Fibroblast of skin of abdomen (primary cell): ENCODE results near the gene MBOAT1.

ENCODE experiments used
- DNase-seq: peaks from one replicate; pipeline ENCODE4 v3.0.0-alpha.2; 2013

MBOAT1 gene

DNA sequence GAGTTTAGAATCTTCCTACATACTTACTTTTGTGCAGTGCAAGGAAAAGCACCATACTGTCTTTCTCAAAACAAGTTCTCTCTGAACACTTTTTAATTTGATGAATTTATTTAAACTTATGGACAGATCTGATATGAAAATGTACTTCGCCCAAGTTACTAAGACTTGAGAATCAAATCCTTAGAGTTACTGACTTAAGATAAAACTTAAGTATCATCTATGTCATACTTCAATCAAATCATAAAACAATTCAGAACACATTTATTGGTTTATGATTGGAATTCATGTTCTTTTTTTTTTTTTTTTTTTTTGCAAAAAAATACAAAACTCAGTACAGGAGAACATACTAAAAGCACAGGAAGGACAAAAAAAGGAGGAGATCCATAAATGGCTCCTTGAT is 77.7 kb downstream of the MBOAT1 start:
- no peak for DNase-seq

DNA sequence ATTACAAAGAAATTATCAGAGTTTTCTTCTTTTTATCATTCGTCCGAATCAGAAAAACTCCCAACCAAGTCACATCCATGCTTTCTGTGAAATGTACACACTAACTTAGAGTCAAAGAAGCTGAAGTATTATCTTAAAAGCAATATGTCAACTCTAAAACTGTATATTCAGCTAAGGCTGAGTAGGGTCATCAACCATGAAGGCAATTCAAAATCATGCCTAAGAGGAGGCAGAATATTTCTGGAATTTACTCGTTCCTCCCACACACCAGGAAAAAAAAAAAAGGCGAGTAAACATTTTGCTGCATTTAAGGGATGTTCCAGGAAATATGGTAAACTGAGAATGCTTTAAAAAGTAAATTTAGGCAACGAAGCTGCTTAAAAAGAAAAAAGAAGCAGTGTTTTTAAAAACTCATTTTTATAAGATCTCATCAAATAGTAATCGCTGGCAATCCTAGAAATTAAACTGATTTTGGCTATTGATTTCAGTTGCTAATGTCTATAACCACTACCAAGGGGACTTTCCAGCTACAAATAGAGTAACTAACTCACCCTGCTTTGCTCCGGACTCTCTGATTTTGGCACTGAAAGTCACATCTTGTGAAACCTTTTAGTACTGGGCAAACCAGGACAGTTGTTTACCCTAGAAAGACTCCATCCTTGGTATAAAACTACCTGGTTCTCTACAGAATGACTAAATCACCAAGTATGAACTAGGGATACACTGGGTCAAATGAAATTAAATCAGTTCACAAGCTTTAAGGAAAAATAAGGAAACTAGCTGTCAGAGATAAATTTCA is 82.8 kb downstream of the MBOAT1 start:
- no peak for DNase-seq

DNA sequence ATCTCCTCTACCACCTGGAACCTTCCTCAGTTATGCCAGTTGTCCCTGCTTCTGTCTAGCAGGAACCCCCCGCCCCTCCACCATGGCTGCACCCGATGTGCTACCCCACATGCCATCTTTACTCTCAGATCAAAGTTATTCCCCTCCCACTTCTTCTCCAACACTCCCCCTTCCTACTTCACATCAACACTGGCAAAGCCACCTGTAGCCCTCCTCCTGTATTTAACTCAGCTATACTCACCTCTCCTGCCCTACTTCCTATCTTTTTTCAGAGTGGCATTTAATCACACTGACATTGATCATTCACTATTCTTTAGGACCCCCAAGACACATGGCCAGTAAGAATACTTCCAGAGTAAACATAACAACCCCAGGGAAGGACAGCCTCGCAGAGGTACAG is 84.3 kb downstream of the MBOAT1 start:
- DNase-seq = no peak

DNA sequence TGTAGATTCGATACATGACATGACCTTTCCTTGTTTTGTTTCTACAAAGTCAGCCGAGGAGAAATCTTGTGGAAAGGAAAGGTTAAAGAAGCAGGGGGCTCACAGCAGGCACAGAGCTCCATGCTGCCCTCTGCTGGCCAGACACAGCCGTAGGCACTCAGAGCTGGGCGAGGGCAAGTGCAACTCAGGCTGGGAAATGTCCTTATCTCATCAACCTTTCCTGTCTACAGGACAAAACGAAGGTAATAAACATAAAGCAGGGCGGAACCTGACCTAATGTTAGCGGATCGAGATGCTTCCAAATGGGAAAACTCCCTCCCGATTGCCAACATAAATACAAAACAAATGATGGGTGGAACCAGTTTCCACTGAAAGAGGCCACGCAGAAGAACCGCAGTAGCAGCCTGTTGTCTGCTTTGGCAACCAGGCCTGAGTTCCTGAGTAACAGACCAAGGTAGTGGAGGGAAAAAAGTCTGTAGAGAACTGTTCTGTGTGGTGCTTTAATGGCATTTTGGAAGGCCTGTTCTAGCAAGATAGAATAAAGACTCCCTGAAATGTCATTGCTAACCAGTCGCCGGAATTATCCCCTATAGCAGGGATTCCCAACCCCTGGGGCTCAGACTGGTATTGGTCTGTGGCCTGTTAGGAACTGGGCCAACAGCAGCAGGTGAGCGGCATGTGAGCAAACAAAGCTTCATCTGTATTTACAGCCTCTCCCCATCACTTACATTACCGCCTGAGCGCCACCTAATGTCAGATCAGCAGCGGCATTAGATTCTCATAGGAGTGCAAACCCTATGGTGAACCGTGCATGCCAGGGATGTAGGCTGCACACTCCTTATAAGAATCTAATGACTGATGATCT is 85.2 kb downstream of the MBOAT1 start:
- DNase-seq = peak; percentile 48

DNA sequence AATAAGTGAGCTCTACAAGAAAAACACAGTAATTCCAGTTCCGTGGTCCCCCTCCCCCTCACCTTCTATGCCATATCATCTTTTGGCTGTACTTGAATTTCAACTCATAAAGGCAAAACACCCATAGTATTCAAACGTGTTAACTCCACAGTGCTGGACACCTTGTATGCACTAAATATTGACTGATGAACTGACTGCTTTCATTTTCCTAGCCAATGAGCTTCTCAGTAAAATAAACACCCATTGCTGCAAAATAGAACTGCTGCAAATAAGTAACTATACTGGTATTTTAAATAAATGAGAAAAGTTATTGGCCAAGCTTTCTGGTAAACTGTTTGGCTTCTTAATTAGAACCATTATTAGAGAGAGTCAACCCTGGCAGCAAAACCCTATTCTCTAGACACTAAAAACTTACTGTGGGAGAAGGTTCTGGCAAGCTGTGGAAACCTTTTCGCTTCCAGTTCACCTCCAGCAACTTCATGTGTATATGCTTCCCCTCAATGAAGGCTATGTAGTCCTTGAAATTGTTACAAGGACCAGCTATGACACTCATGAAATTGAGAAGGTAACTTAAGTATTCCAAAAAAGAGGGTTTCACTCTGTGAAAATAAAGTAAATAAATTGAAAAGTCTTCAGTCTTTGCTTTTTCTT is 86.0 kb downstream of the MBOAT1 start:
- DNase-seq = no peak

DNA sequence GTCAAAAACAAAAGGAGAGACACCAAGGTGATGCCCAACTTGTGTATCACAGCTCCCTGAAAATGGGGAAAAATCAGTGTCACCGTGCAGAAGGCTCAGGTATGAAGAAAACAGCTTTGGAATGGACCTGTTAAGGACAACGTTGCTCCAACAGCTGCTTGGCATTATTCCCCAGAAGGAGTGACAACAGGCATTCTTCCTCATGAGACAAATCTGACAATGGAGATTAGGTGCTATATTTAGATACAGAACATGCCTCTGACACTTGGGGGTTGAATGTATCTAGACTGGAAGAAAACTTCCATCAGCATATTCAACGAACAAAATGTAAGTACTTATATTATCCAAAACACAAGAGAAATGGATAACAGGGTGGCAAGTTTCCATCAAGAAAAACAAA is 87.7 kb downstream of the MBOAT1 start:
- no peak for DNase-seq

DNA sequence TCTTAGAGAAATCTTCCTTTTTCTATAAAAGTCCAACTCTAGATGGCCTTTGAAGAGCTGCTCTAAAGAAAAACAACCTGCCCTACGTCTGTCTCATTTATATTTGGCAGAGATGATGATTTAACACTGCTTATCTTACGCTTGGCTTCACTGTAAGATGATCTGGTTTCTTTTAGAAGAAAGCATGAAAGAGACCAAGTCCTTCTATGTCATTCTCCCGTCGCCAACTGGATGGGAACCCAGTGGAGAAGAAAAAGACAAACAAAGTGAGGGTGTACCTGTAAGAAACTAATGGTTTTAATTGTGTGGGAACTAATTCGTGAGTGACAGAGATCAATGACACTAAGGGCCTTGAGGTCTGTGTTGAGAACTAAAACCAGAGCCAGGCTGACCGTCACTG is 92.8 kb downstream of the MBOAT1 start:
- no peak for DNase-seq

DNA sequence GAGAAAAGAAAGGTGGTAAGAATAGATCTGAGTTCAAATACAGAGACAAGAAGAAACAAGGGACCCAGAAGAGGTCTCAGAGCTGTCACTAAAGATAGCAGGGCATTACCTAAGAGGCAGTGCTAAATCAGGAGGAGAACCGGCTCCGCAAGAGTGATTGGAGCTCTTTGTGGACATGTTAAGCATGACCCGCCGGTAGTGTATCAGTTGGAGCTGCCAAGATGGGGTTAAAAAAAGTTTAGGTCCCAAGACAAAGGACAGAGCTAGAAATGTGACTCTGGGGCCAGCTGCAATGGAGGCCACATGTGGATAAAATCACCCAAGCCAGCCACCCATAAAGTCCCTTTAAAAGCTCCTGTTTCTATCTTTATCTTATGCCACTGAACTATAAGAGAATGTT is 93.4 kb downstream of the MBOAT1 start:
- DNase-seq = no peak

DNA sequence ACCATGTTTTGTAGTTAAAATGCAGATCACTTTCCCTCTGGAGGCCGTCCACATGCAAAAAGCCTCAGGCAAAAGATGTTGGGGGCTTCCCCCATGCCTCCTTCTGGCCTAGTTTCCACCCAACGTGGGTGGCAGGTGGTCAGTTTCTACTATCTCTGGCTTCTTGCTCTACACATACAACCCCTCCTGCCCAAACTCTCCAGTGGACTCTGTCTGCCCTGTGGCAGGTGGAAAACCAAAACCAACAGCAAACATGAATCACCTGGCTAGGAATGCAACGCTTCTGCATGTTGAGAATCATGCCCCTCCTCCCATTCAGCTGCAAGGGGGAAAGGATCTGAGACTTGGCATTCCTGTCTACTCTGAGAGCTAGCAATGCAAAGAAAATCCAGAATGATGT is 94.8 kb downstream of the MBOAT1 start:
- peak; percentile 8 for DNase-seq

DNA sequence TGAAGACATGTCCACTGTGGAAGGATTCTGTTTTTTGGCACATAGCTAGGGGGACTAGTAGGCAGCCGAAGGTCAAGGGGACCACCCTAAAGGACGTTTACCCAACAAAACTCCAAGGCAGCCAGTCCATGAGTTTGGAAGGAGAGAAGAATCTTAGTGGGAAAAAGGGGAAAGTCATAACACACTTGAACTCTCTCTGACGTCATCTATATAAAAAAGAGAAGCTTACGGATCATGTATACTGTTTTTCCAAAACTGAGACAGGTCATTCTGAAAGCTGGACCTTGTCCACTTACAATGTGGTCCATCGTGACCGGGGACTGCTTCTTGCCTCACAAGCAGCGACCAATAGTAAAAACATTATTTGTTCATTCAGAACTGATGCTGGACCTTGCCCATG is 95.5 kb downstream of the MBOAT1 start:
- DNase-seq = no peak

DNA sequence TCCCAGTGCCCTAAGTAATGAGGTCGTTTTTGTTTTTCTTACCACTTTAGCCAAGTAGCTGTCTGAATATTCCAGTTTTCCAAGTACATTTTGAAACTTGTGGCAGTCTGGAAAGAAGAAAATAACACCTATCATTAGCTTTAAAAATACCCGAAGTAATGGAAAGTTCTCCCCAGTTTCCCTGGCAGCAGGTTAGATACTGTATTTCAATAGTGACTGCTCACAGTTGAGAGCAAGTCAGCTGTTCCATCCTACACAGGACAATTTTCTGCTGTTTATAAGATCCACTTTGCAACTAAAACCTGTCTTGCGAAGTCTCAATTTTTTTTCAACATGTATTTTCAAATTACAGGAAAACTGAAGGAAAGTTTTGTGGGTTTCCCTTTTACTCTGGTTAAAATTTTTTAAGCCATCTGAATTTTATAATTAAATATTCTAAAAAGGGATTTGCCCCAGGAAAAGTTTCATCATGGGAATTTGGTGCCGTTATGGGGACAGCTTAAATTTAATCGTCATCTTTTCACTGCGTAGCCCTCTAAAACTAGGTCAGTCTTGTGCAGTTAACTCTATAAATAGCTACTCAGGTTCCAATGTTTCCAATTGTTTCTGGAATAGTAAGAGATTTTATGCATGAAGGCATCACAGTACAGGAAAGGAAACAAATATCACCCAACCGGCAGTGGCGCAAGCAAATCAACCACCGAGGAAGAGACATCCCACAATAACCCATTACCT is 96.9 kb downstream of the MBOAT1 start:
- no peak for DNase-seq

DNA sequence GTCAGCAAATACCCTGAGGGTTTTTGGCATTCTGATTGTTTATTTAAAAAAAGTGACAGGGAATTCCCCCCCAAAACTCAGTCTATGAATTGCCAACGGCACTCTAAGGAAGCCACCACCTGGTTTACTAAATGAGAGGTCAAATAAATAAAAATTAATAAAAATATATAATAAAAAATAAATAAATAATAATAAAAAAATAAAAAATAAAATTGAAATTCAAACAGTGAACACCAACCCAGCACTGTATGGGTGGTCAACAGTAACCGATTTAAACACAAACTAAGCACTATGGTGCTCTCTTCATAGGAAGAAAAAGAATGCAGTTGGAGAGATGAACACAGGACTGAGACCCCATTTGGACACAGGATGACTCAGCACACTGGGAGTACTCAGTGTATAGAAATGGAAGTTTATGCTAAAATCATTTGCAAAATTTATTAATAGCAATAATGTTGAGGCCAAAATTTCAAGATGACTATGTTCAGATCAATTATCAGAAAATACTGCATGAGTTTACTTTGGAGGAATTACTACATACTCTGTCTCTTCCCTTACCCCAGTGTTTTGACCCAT is 98.5 kb downstream of the MBOAT1 start:
- no peak for DNase-seq

DNA sequence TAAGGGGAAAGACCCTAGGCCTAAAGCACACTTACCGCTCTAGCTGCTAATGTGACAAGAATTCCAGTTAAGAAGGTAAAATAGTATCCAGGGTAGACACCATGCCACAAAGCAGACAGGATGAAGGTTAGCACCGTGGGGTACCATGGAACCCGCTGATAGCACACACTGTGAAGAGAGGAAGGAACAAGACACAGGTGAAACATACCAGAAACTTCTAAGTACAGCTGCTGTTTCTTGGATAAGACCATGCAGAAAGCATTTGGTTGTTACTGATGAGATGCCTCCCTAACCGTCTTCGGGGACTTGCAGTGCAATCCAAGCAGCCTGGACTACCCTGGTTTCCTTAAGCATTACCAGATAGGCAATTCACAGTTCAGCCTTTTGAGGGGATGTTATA is 99.4 kb downstream of the MBOAT1 start:
- no peak for DNase-seq

DNA sequence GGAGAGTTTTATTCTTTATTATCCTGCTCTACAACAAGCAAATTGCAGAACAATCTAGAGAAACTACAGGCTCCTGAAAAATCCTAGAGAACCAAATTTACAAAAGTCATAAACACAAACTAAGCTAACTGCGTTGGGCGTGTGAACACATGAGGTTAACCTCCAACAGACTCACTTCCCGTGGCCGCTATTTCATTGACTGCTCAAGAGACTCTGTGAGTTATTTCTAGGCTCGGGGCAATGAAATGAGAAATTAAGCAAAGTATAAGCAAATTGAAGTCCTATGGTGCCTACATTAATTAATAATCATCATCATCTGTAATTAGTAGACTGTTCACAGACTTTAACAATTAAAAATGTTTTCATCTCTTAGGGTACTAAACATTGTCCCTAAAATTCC is 100.0 kb downstream of the MBOAT1 start:
- no peak for DNase-seq

DNA sequence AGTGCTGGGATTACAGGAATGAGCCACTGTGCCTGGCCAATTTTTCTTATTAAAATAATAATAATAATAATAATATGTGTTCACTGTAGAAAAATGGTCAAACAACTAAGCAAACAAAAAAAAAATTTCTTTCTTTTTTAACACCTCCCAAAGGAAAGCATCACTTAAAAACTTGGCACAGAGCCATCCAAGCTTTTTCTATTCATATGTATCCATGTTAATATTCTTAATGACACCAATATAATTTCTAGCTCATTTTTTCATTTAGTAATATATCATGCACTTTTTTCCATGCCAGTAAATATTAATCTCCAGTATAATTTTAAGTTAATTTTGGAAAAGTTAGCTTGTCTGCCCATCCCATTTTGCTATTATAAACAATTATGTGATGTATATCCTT is 101.8 kb downstream of the MBOAT1 start:
- DNase-seq = no peak

DNA sequence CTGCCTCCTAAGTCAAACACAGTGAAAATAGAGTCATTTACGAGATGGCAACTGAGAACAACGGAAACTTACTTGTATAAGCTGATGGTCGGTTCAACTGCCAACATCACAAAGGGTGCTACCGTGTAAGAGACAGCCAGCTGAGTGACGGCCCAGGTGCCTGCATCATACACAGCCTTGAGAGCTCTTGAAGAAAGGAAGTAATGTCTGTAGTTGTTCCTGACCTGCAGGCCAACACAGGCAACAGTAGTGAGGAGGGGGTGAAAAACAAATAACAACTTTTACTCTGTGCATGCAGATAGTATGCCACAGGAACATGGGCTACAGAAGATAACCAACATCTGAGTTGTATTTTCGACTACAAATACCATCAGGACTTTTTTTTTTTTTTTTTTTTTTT is 102.7 kb downstream of the MBOAT1 start:
- DNase-seq = no peak

DNA sequence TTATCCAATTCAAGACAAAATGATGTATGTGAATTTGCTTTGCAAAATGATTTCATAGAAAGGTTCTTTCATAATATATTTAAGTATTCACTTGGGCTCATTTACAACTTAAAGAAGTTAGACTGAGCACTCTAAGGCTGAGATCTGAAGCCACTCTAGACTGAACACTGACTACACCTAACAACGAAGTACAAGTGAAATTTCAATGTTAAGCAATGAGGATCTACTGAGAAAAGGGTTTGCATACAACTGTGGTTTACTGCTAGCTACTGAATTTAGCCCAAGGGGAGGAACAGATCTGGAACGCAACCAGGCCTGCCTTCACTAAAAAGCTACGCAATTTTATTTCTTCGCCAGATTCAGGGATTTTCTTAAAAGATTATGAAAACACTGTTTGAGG is 106.4 kb downstream of the MBOAT1 start:
- DNase-seq = no peak

DNA sequence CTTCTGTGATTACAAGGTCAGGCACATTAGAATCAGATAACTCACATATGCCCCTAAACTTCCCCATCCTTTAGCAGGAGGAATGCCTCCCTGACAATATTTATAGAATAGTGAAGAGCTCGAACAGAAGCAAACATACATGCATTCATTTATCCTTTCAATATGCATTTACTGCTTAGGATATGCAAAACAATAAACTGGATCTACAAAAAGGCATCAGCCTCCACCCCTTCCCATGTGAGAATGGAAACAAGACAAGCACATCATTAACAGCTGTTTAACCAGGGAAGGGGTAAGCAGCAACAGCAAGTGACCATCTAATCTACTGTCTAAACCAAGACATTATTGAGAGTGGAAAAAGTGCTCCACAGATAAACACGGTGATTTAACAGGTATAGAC is 107.6 kb downstream of the MBOAT1 start:
- no peak for DNase-seq

DNA sequence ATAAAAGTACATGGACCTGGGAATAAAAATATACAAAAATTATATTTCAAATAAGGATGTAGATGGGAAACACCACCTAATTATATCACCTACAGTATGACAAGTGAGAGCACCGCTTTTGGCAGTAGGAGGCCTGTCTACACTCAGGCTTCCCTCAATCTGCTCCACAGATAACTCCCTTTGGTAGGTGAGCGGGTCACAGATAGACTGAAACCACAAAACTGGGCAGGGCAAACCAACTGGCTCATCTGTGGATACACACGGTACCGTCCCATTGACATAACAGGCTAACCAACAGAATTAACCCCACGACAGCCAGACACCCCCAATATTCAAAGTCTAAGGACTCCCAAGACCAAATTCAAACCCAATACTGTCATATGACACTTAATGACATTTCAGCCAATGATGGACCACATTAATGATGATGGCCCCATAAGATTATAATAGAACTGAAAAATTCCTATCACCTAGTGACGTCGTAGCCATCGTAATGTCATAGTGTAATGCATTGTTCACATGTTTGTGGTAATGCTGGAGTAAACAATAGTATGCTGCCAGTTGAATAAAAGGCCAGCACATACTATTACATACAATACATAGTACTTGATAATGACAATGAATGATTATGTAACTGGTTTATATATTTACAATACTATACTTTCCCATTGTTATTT is 109.7 kb downstream of the MBOAT1 start:
- DNase-seq = no peak

DNA sequence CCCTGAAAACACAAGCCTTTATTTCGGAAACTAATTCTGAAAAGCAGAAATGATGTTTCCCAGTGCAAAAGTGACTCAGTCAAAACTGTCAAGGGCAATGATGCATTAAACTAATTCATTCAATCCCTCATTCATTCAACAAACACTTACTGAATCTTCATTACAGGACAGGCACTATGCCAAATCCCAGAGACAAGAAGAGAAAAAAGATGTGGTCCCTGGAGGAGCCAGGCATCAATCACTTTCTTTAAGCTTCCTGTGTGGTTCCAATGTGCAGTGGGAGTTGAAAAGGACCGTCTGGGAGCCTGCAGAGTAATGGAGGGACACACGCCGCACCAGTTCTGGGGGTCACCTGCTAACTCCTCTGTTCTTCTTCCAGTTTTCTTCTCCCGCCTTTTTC is 113.1 kb downstream of the MBOAT1 start:
- DNase-seq = no peak

DNA sequence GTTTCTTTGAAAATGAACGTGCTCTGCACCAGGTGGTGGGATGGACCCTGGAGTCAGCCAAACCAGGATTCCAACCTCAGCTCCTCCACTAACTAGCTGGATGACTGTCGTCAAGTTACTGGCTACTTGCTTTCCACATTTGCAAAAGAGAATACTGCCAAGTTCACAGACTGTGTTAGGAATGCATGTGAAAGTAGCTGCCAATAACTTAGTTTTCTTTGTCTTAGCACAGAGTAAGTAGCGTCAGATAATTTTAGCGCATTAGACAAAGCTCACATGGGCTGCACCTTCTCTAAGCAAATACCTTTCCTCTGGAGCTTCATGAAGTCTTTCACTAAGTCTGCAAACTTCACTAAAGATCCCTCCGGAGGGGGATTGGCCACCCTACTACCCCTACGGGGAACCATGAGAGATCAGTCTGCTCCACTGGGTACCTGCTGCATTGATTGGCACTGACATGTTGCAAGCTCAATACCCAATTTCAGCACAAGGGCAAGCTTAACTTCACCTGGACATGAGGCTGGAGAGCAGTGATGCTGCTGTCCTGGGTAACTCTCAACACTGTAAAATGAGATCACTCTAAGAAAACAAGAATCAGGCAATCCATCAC is 113.9 kb downstream of the MBOAT1 start:
- DNase-seq = no peak
